Natural killer cell (primary cell): ENCODE data around the gene MSANTD7. TPM values are rescaled to one million over a fixed set of nuclear protein-coding genes. Genes with fewer than 3 reads are reported as not detected.

ENCODE experiments used
- ATAC-seq, 3 donors: fragments of 150-1000 bp in 2 of 3; fragments of 200-7000 bp in 1 of 3; cut with Tn5 transposase; 1 replicate in 1 of 3; 2 replicates in 2 of 3; pipeline ENCODE4 v1.10.0; 2021; ENCODE audit warnings: mild to moderate bottlenecking in 2 of 3, moderate library complexity in 2 of 3
- DNase-seq, 2 donors: peaks; one replicate each; pipeline versions ENCODE4 v3.0.0 to v3.0.0-alpha.2; 2013 to 2021; ENCODE audit warnings: mixed read lengths in 1 of 2
- H3K27ac ChIP-seq: one replicate; pipeline ENCODE4 v1.5.1; 2013; ENCODE audit warnings: mild to moderate bottlenecking, low read length
- H3K27me3 ChIP-seq: one replicate; pipeline ENCODE4 v1.6.1; 2013; ENCODE audit warnings: low read length; ENCODE audit not compliant: control insufficient read depth, insufficient read depth
- H3K36me3 ChIP-seq: one replicate; pipeline ENCODE4 v1.6.1; 2013; ENCODE audit warnings: low read length; ENCODE audit not compliant: control insufficient read depth, insufficient read depth
- H3K4me1 ChIP-seq: one replicate; pipeline ENCODE4 v1.6.1; 2013; ENCODE audit warnings: low read length; ENCODE audit not compliant: control insufficient read depth, insufficient read depth
- H3K4me3 ChIP-seq: one replicate; pipeline ENCODE4 v1.5.1; 2013; ENCODE audit warnings: low read length
- H3K9me3 ChIP-seq: one replicate; pipeline ENCODE4 v1.6.1; 2013; ENCODE audit warnings: low read length; ENCODE audit not compliant: control insufficient read depth, insufficient read depth
- H3K27ac Mint-ChIP-seq, 2 donors: one replicate each; pipeline ENCODE4 v1.8.0; 2022; ENCODE audit warnings: mild to moderate bottlenecking in 2 of 2, mixed read lengths in 2 of 2, moderate library complexity in 1 of 2
- H3K27me3 Mint-ChIP-seq, 2 donors: one replicate each; pipeline ENCODE4 v1.8.0; 2022; ENCODE audit warnings: low read depth in 2 of 2, mixed read lengths in 2 of 2
- H3K36me3 Mint-ChIP-seq: one replicate; pipeline ENCODE4 v1.8.0; 2022; ENCODE audit warnings: mixed read lengths
- H3K4me1 Mint-ChIP-seq, 2 donors: one replicate each; pipeline ENCODE4 v1.8.0; 2022; ENCODE audit warnings: mixed read lengths in 2 of 2
- H3K4me3 Mint-ChIP-seq: one replicate; pipeline ENCODE4 v1.8.0; 2022; ENCODE audit warnings: mild to moderate bottlenecking, moderate library complexity, mixed read lengths
- H3K9me3 Mint-ChIP-seq, 2 donors: one replicate each; pipeline ENCODE4 v1.8.0; 2022; ENCODE audit warnings: mixed read lengths in 2 of 2
- WGBS: methylation state at CpG from one replicate; pipeline ENCODE4 v1.1.7; 2013; ENCODE audit warnings: missing lambda C conversion rate; ENCODE audit not compliant: insufficient coverage; 5-methylcytosine and 5-hydroxymethylcytosine counted together
- intact Hi-C: fragments of 100-400 bp; cut with micrococcal nuclease; formaldehyde crosslinking; loops from one replicate; pipeline ENCODE4 v1.14.2; 2022
- total RNA-seq, 4 donors: library from RNA; stranded (reverse); fragments of 120-200 nt in 1 of 4; gene quantifications; one replicate each; pipeline versions ENCODE4 v1.2.3 to v1.2.4, GENCODE V29; 2013 to 2022
- TF ChIP-seq, protein P1 (sequence below): fragments of 200-600 bp; IDR thresholded peaks from one replicate; pipeline ENCODE4 v1.8.0; 2022; ENCODE audit warnings: antibody characterized with exemption

Gene MSANTD7
- total RNA-seq, 3 donors from 2014 or later (not counting 1 experiment from before 2014, with no cell fraction given): 19.6 to 25.1 (median 24.0) TPM

DNA sequence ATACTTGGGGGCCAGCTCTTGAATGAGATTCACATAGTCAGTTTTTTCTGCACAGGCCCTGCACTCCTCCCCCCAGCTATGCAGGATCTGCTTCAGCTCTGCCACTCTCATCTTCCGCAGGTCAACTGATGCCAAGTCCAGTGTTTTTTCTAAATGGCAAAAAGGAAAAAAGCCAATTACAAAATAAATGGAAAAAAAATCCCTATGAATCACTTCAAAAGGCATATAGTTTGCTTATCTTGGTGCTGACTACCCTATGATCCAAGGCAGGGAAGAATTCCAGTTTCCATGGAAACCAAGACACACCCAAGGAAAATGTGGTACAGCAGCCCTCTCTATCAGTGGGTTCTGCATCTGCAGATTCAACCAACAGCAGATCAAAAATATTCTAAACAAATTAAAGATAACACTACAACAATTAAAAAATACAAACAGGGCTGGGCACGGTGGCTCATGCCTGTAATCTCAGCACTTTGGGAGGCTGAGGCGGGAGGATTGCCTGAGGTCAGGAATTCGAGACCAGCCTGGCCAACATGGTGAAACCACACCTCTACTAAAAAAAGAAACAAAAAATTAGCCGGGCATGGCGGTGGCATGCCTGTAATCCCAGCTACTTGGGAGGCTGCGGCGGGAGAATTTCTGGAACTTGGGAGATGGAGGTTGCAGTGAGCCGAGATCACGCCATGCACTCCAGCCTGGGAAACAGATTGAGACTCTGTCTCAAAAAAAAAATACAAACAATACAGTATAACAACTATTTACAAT, 17.9 kb upstream of the MSANTD7 start:
- no peak overlapping the region for H3K27ac ChIP-seq
- Mint-ChIP-seq H3K27ac (no peak overlapping the region), H3K4me3 (no peak overlapping the region), H3K9me3 (no peaks in the 10 kb centered on the region), H3K27me3 (no peaks in the 10 kb centered on the region), H3K36me3 (no peaks in the 10 kb centered on the region), H3K4me1 (peaks cover 5% of the 10 kb centered on the region in 2 donors)
- WGBS: 95% methylated on average over 8 of the region's 10 CpGs
- TF ChIP-seq, protein P1, sequence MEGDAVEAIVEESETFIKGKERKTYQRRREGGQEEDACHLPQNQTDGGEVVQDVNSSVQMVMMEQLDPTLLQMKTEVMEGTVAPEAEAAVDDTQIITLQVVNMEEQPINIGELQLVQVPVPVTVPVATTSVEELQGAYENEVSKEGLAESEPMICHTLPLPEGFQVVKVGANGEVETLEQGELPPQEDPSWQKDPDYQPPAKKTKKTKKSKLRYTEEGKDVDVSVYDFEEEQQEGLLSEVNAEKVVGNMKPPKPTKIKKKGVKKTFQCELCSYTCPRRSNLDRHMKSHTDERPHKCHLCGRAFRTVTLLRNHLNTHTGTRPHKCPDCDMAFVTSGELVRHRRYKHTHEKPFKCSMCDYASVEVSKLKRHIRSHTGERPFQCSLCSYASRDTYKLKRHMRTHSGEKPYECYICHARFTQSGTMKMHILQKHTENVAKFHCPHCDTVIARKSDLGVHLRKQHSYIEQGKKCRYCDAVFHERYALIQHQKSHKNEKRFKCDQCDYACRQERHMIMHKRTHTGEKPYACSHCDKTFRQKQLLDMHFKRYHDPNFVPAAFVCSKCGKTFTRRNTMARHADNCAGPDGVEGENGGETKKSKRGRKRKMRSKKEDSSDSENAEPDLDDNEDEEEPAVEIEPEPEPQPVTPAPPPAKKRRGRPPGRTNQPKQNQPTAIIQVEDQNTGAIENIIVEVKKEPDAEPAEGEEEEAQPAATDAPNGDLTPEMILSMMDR: no peak
- no peak for ATAC-seq
- intact Hi-C loops: loop anchor here (10.0 kb wide), 1 partner anchor 625 kb away; no protein-coding TSS in a partner anchor
- H3K9me3 ChIP-seq: no peaks in the 10 kb centered on the region
- no peaks in the 10 kb centered on the region for H3K27me3 ChIP-seq
- DNase-seq: no peak
- no peaks in the 10 kb centered on the region for H3K36me3 ChIP-seq
- H3K4me3 ChIP-seq: no peak overlapping the region
- no peaks in the 10 kb centered on the region for H3K4me1 ChIP-seq

DNA sequence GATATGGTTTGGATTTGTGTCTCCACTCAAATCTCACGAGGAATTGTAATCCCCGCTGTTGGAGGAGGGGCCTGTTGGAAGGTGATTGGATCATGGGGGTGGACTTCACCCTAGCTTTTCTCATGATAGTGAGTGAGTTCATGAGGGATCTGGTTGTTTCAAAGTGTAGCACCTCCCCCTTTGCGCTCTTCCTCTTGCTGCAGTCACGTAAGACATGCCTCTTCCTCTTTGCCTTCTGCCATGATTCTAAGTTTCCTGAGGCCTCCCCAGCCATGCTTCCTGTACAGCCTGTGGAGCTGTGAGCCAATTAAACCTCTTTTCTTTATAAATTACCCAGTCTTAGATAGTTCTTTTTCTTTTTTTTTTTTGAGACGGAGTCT, 17.3 kb upstream of the MSANTD7 start:
- no peak overlapping the region for H3K4me3 Mint-ChIP-seq
- peaks cover 5% of the 10 kb centered on the region in 2 donors for H3K4me1 Mint-ChIP-seq
- no peak for DNase-seq
- Histone ChIP-seq H3K4me3 (no peak overlapping the region), H3K9me3 (no peaks in the 10 kb centered on the region), H3K27ac (no peak overlapping the region), H3K36me3 (no peaks in the 10 kb centered on the region), H3K4me1 (no peaks in the 10 kb centered on the region), H3K27me3 (no peaks in the 10 kb centered on the region)
- intact Hi-C loops: loop anchor here (10.0 kb wide), 1 partner anchor 626 kb away; no protein-coding TSS in a partner anchor
- no peak for ATAC-seq
- no peaks in the 10 kb centered on the region for H3K9me3 Mint-ChIP-seq
- H3K27me3 Mint-ChIP-seq: no peaks in the 10 kb centered on the region
- no peak overlapping the region for H3K27ac Mint-ChIP-seq
- TF ChIP-seq, protein P1: no peak
- H3K36me3 Mint-ChIP-seq: no peaks in the 10 kb centered on the region
- 90% methylated on average over 5 of the region's 5 CpGs for WGBS

DNA sequence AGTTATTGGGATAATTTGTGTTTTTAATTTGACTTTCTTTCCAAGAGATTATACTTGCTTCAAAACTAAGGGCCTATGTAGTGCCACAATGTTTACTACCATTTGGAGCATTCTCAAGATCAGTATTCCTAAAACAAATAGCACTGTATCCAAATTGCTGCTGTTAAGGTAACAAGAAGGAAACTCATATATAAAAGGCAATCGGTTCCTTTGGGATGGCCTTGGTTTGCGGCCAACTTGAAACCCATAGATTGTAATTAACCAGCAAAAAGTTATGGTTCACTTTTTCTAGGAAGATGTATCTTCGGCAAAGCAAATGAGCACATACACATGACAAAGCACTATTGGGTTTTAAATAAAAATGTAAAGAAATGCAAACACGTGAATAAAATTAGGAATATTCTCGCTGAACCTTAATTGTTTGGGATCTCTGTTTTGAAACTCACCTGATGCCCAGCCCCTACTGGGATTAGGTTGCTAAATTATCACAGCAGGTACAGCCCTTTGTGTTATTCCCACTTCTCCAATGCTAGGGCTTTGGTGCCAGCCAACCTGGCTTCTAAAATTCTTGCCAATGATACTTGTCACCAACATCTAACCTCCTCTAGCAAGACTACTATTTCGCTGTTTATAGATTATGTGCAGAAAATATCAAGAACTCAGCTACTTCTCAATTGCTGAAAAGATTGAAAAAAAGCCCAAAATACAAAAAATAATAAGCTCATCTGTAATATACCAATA, 16.3 kb upstream of the MSANTD7 start:
- ATAC-seq: no peak

More for the DNA sequence above, 16.3 kb upstream of the MSANTD7 start:
- Mint-ChIP-seq H3K4me3 (no peak overlapping the region), H3K9me3 (no peaks in the 10 kb centered on the region), H3K27me3 (peaks cover 0 to 2% of the 10 kb centered on the region in 2 donors), H3K36me3 (no peaks in the 10 kb centered on the region), H3K4me1 (peaks cover 5% of the 10 kb centered on the region in 2 donors), H3K27ac (no peak overlapping the region)
- Histone ChIP-seq H3K27ac (no peak overlapping the region), H3K27me3 (no peaks in the 10 kb centered on the region), H3K4me3 (no peak overlapping the region), H3K36me3 (no peaks in the 10 kb centered on the region), H3K4me1 (no peaks in the 10 kb centered on the region), H3K9me3 (no peaks in the 10 kb centered on the region)
- intact Hi-C loops: loop anchor here (10.0 kb wide), 1 partner anchor 627 kb away; no protein-coding TSS in a partner anchor
- TF ChIP-seq, protein P1: no peak
- 96% methylated on average over 5 of the region's 6 CpGs for WGBS
- DNase-seq: no peak
